SIG-M5 (cell line): ENCODE results near the gene PBOV1.

Source experiments
- DNase-seq: peaks from one replicate; lab custom pipeline; 2025; lab: John Stamatoyannopoulos, UW

PBOV1 gene

GRCh38 chr6:138205437-138206094, 12.7 kb downstream of the PBOV1 start:
- no peak for DNase-seq

- DNase-seq, result no peak
Measured at GRCh38 chr6:138204792-138205384, 13.4 kb downstream of the PBOV1 start.

- no peak for DNase-seq
Measured at GRCh38 chr6:138204303-138204702, 14.0 kb downstream of the PBOV1 start.

- DNase-seq, result no peak
Measured at GRCh38 chr6:138203315-138203714, 15.0 kb downstream of the PBOV1 start.

- no peak for DNase-seq
Measured at GRCh38 chr6:138201836-138202235, 16.5 kb downstream of the PBOV1 start.

GRCh38 chr6:138198430-138199091, 19.7 kb downstream of the PBOV1 start:
- no peak for DNase-seq

- DNase-seq, result no peak
Measured at GRCh38 chr6:138197570-138197969, 20.7 kb downstream of the PBOV1 start.

GRCh38 chr6:138196122-138196738, 22.1 kb downstream of the PBOV1 start:
- DNase-seq, result no peak

GRCh38 chr6:138194287-138194686, 24.0 kb downstream of the PBOV1 start:
- no peak for DNase-seq

GRCh38 chr6:138188278-138188941, 29.9 kb downstream of the PBOV1 start:
- DNase-seq, result no peak

- no peak for DNase-seq
Measured at GRCh38 chr6:138187156-138187555, 31.1 kb downstream of the PBOV1 start.

GRCh38 chr6:138184230-138184629, 34.1 kb downstream of the PBOV1 start:
- no peak for DNase-seq

- DNase-seq, result no peak
Measured at GRCh38 chr6:138183790-138184134, 34.5 kb downstream of the PBOV1 start.

- no peak for DNase-seq
Measured at GRCh38 chr6:138182939-138183789, 35.1 kb downstream of the PBOV1 start.

GRCh38 chr6:138176652-138177232, 41.5 kb downstream of the PBOV1 start:
- no peak for DNase-seq

GRCh38 chr6:138175596-138175995, 42.7 kb downstream of the PBOV1 start:
- no peak for DNase-seq
